Stimulated activated CD4-positive, alpha-beta T cell treated with anti-CD3 and anti-CD28 coated beads, Interleukin-1b, Interleukin-23, amount 100 ng/mL, for 4 hours (primary cell): ENCODE data around the gene UBIAD1.
"Not testable (repeated sequence)": the region's sequence is repeated elsewhere in the genome, so short reads cannot be mapped to it uniquely, and the experiment has no call there.

Experiments used
- DNase-seq, 2 donors: peaks; one replicate each; pipeline ENCODE4 v3.0.0-alpha.2; 2020; ENCODE audit warnings: low read depth in 2 of 2

Gene UBIAD1

GRCh38 chr1:11272832-11273594 is at the start of gene UBIAD1:
Gene UBIAD1, plus strand, starts transcription at chr1:11273198. Its CDS starts 334 bp downstream, at chr1:11273532.
- DNase-seq: peak; percentile 85 to 89

DNA sequence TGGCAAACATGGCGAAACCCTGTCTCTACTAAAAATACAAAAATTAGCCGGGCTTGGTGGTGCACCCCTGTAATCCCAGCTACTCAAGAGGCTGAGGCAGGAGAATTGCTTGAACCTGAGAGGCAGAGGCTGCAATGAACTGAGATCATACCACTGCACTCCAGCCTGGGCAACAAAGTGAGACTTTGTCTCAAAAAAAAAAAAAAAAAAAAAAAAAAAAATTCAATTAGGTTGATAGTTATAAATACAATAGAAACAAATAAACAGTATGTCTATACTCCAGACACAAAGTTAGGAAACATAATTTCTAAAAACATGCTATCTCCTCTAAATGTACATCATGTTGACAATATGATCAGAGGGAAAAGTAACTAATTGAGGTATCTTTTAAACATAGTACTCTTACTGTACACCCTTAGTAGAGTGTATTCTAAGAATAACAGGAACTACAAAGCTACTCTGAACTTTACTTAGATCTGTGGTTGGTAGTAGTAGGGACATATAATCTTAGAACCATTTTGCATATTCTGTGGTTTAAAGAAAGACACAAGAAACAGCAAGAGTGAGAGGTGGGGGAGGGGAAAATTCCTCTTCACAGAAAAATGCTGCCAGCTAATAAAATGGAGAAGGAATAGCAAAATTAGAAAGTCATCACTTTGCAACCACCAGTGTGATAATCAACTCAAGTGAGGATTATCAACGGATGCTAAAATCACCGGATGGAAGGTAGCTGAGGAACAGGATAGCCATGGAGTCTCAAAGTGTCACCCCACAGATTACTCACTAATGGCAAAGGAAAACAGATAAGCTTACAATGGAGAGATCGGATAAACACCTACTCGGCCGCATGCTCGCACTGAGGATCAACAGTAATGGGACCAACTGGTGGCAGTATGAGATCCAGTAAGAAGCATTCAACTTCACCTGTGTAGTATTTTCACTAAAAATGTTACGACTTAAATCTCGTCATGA is 45.6 kb upstream of the UBIAD1 start:
- no peak for DNase-seq

GRCh38 chr1:11229203-11229602 is 43.8 kb upstream of the UBIAD1 start:
- DNase-seq: no peak

DNA sequence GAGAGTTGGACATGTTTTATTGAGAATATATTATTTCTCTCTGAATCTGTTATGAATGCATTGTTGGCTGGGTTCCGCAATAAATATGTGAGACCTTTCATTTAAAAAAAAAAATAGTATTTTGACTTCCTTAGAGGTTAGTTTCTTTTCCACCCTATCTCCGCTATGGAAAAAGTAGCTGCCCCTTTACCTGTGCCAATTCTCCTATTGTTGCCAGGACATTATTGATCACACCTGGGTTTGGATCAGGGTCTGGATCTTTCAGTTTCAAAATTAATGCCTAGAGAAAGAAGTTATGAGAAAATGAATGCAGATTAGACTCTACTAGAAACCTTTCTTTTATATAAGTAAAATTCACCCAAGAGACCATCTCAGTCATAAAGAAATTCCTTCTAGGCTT is 39.8 kb upstream of the UBIAD1 start:
- DNase-seq: no peak

DNA sequence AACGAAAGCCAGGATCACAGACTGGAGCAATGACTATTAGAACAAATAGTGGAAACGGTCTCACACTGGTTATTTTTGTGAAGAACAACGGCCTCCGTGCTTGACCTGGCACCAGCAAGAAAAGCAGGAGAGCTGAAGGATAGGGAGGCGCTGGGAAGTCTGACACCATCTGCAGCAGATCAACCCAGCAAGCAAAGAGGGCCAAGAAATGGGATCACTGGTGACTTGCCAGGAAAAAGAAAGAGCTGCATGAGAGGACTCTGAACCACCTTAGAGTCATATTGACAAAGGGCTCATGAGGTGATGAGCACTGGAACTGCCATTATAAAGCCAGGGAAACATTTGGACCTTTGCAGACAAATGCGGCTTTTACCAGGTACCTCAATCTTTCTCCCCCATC is 35.6 kb upstream of the UBIAD1 start:
- DNase-seq: no peak

DNA sequence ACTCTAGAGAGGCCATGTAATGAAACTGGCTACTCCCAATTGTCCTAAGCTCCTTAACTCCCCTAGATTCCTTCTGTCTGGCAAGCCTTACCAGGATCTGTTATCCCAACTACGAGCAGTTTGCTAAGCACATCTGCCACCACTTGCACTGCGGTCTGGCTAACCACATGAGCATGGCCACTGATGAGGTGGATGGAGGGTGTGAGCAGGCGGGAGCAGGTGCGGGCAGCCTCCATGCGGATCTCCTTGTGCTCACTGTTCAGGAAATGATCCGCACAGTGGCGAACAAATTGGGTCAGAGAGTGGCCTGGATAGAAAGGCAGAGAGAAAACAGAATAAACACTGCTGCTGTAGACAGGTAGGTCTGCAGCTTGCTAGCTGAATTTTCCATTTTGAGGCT is 34.7 kb upstream of the UBIAD1 start:
- no peak for DNase-seq

GRCh38 chr1:11245248-11245647 is 27.8 kb upstream of the UBIAD1 start:
- no peak for DNase-seq

GRCh38 chr1:11245904-11246719 is 26.9 kb upstream of the UBIAD1 start:
- DNase-seq: no peak

DNA sequence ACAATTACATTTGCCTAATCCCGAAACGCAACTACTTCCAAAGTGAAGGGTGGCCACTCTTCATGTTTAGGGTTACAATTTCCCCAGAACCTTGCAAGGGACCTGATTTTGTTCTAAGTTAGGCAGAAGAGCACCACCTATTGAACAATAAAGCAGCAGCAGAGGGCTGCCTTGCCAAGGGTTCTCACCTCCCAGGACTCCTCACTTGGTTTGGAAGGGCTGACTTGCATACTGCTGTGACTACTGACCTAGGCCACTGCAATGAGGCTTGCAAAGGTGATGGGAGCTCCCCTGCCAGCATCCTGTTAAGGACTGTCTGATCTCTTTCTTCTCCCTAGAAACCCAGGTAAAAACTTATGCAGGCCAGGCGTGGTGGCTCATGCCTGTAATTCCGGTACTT is 24.8 kb upstream of the UBIAD1 start:
- DNase-seq: no peak

GRCh38 chr1:11252538-11252937 is 20.5 kb upstream of the UBIAD1 start:
- no peak for DNase-seq

- DNase-seq: no peak
These were observed 19.8 kb upstream of the UBIAD1 start for GRCh38 chr1:11253226-11253625.

GRCh38 chr1:11256299-11256698 is 16.7 kb upstream of the UBIAD1 start:
- no peak for DNase-seq

DNA sequence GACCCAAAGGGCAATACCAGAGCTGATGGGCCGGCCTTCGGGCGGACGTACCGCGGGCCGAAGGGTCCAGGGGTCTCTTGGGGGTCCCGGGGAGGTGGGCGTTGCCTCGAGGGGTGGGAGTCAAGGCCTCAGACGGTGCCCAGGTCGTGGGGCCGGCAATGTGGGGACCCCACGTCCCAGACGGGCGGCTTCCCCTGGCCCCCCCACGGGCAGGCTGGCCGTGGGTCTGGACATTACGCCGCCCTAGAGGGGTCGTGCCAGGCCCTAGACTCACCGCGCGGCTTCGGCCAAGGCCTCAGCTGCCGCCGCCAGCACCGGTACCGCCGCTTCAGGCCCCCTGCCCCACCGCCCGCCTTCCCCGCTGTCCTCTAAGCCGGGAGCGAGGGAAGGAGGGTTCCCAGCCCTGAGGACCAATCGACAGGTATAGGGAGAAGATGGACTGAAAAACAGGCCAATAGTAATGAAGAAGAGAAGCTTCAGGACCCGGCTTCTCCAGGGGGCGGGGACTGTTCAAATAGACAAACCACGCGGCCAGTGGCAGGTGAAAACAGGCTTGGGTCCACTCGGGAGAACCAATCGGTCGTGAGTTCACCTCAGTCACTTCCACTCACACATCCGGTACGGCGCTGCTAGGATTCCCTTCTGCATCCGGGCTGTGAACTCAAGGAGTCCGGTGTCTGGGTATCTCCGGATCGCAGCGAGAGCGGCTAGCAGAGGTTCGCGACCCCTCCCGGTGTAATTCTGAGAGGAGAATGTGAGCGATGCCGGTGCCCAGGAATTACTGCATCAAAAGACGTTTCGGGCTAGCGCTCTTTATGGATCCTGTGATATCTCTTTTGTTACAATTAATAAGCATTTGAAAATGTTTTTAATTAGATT is 10.6 kb upstream of the UBIAD1 start, which contains the start of gene MTOR:
MTOR (minus strand) TSS at position 381 of the 879 bp plus-strand sequence. CDS start 3,142 bp downstream, outside the sequence.
- peak; percentile 83 to 92 for DNase-seq

GRCh38 chr1:11266268-11267074 is 6.5 kb upstream of the UBIAD1 start:
- DNase-seq: no peak

DNA sequence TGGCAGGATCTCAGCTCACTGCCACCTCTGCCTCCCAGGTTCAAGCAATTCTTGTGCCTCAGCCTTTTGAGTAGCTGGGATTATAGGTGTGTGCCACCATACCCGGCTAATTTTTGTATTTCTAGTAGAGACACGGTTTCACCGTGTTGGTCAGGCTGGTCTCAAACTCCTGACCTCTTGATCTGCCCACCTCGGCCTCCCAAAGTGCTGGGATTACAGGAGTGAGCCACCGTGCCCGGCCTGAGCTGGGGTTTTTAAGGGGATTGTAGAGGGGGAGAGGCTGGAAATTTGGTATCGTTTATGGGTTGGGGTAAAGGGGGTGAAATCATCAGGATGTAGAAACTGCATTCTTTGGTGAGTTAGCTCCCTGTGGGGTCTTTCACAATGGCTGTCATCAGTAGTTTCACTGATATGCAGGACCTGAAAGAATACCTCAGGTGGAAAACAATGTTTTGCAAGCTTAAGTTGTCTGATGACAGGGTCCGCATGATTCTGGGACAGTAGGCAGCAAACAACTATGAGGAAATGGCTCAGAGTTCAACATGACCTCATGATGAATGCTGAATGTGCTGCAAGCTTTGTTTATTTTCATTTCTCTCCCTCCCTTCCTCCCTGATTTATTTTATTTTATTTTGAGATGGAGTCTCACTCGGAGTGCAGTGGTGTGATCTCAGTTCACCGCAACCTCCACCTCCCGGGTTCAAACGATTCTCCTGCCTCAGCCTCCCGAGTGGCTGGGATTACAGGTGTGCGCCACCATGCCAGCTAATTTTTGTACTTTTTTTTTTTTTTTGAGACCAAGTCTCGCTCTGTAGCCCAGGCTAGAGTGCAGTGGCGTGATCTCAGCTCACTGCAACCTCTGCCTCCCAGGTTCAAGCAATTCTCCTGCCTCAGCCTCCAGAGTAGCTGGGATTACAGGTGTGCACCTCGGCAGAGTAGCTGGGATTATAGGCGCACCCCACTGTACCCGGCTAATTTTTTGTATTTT is 5.4 kb upstream of the UBIAD1 start:
- DNase-seq: not testable (repeated sequence)

DNA sequence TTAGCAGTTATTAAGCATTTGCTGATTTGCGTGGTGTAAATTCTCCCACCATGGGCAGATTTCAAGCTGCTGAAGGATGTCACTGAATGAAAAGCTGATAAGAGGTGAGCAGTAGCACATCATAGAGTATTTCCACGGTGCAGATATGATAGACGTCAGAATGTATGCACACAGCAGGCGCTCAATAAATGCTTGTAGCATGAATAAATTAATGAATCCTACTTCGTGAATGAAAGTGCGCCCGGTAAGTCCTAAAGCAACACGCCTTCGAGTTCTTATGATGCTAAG is 510 bp upstream of the UBIAD1 start:
- no peak for DNase-seq

DNA sequence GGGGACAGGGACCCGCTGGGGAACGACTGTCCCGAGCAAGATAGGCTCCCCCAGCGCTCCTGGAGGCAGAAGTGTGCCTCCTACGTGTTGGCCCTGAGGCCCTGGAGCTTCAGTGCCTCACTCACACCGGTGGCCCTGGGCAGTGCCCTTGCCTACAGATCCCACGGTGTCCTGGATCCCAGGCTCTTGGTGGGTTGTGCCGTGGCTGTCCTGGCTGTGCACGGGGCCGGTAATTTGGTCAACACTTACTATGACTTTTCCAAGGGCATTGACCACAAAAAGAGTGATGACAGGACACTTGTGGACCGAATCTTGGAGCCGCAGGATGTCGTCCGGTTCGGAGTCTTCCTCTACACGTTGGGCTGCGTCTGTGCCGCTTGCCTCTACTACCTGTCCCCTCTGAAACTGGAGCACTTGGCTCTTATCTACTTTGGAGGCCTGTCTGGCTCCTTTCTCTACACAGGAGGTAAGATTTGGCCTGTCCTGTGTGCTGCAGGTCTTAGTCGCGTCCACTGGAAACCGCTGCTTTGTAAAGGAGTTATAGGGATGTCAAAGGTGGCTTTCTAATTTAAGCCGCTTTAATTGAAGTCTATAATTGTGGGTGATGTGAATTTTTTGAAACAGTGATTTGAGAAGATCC is 717 bp downstream of the UBIAD1 start:
- peak in 1 of 2 donors; percentile 37 for DNase-seq

- no peak for DNase-seq
These were observed 6.2 kb downstream of the UBIAD1 start for GRCh38 chr1:11279152-11279551.
